ENCODE results near the gene PRIMPOL.
"Not testable (repeated sequence)": the region's sequence is repeated elsewhere in the genome, so short reads cannot be mapped to it uniquely, and the experiment has no call there.

PRIMPOL gene

GRCh38 chr4:184712322-184712721 is 62.8 kb downstream of the PRIMPOL start:
- DNase-seq (ENCODE audit: low spot score): no peak

GRCh38 chr4:184713887-184714286 is 64.3 kb downstream of the PRIMPOL start:
- no peak for DNase-seq (ENCODE audit: low spot score)

DNA sequence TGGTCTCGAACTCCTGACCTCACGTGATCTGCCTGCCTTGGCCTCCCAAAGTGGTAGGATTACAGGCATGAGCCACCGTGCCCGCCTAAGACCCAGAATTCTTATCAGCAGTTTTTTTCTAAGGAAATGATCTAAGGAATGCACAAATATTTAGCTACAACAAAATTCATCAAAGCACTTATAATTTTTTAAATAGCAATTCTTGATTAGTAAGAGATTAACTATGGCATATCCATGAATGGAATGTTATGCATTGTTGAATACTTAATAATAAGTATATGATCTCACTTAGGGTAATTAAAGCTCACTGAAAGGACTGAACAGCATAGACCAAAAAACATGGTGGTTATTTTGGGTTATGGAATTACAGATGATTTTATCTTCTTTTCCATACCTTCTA is 66.0 kb downstream of the PRIMPOL start:
- DNase-seq (ENCODE audit: low spot score): no peak

DNA sequence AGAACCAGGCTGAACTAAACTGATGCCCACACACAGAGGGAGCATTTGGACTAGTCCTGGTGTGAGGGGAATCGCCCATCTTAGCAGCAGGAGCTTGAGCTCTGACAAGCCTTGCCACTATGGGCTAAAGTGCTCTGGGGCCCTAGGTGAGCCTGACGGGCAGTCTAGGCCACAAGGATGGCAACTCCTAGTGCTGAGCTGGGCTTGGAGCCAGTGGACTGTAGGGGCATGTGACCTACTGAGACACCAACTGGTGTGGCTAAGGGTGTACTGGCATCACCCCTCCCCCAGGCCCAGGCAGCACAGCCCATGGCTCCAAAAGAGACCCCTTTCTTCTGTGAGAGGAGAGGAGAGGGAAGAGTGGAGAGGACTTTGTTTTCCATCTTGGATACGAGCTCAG is 69.9 kb downstream of the PRIMPOL start:
- no peak for DNase-seq (ENCODE audit: low spot score)

GRCh38 chr4:184721254-184721653 is 71.7 kb downstream of the PRIMPOL start:
- no peak for DNase-seq (ENCODE audit: low spot score)

- DNase-seq (ENCODE audit: low spot score): no peak
Observed at GRCh38 chr4:184722798-184723197, 73.3 kb downstream of the PRIMPOL start.

GRCh38 chr4:184727430-184727829 is 77.9 kb downstream of the PRIMPOL start:
- no peak for DNase-seq (ENCODE audit: low spot score)

GRCh38 chr4:184728858-184729257 is 79.3 kb downstream of the PRIMPOL start:
- DNase-seq (ENCODE audit: low spot score): no peak

GRCh38 chr4:184729946-184730345 is 80.4 kb downstream of the PRIMPOL start:
- DNase-seq (ENCODE audit: low spot score): no peak

DNA sequence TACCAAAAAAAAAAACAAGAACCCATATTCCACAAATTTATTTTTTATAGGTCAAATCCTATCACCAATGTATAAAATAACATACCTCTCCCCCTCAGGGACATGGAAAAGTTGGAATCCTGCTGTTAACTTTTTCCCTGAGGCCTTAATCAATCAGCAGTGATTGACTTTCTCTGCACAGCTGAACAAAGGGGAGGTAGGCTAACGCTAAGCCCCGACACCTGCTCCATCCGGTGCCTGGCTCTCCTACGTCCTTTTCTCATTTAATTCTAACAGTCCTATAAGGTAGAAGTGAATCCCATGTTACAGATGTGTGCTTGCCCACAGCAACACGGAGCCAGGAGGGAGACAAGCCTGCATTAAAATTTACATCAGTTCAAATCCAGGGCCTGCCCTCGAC is 81.5 kb downstream of the PRIMPOL start:
- no peak for DNase-seq (ENCODE audit: low spot score)

DNA sequence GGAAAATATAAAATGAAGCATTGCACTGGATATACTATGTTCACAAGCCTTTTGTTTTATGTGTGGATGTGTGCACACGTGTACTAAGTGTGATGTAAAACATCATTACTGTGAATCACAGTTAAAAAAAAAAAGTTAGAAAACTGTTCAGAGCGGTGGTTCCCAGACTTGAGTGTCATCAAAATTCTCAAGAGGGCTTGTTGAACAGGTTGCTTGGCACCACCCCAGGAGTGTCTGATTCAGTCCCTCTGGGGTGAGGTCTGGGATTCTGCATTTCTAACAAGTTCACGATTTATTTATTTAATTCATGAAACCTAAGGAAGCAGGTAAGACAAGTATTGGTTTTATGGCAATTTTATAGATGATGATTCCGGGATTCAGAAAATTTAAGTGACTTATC is 82.6 kb downstream of the PRIMPOL start:
- no peak for DNase-seq (ENCODE audit: low spot score)

- peak; percentile 77 for DNase-seq (ENCODE audit: low spot score)
Observed at GRCh38 chr4:184733654-184734524, 84.4 kb downstream of the PRIMPOL start, which contains the start of gene CENPU. Gene CENPU, minus strand, starts transcription at chr4:184734096. Its CDS starts 34 bp downstream, at chr4:184734062.

GRCh38 chr4:184734758-184735157 is 85.2 kb downstream of the PRIMPOL start:
- no peak for DNase-seq (ENCODE audit: low spot score)

DNA sequence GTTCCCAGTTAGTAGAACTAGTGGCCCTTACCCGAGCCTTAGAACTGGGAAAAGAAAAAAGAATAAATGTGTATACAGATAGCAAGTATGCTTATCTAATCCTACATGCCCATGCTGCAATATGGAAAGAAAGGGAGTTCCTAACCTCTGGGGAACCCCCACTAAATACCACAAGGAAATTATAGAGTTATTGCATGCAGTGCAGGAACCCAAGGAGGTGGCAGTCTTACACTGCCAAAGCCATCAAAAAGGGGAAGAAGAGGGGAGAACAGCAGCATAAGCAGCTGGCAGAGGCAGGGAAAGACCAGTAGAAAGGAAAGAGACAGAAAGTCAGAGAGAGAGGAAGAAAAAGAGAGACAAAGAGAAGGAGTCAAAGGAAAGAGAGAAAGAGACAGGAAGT is 90.0 kb downstream of the PRIMPOL start:
- not testable (repeated sequence) for DNase-seq (ENCODE audit: low spot score)

DNA sequence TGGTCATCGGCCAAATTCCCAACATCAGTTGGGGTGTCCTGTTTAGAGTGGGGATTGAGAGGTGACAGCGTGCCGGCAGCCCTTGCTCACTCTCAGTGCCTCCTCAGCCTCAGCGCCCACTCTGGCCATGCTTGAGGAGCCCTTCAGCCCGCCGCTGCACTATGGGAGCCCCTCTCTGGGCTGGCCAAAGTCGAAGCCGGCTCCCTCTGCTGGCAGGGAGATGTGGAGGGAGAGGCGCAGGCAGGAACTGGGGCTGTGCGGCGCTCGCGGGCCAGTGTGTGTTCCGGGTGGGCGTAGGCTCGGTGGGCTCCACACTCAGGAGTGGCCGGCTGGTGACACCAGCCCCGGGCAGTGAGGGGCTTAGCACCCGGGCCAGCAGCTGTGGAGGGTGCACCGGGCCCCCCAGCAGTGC is 91.4 kb downstream of the PRIMPOL start:
- no peak for DNase-seq (ENCODE audit: low spot score)

- not testable (repeated sequence) for DNase-seq (ENCODE audit: low spot score)
Observed at GRCh38 chr4:184741651-184742050, 92.1 kb downstream of the PRIMPOL start.

DNA sequence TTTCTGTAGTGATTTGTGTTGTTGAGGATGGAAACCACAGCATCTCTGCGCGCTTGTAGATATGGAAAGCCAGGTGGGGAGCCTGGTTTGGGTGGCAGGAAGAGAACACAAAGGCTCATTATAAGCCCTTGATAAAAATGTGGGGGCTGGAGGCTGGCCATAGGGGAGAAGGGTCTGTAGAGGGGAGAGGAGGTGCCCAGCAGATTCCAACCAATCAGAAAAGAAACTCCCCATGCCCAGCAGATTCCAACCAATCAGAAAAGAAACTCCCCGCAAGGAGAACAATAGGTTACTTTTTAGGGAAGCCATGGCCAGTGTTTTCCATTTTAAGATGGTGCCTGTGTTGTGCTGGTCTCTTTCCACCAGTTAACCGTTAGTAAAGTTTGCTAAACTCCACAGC is 94.1 kb downstream of the PRIMPOL start:
- no peak for DNase-seq (ENCODE audit: low spot score)

DNA sequence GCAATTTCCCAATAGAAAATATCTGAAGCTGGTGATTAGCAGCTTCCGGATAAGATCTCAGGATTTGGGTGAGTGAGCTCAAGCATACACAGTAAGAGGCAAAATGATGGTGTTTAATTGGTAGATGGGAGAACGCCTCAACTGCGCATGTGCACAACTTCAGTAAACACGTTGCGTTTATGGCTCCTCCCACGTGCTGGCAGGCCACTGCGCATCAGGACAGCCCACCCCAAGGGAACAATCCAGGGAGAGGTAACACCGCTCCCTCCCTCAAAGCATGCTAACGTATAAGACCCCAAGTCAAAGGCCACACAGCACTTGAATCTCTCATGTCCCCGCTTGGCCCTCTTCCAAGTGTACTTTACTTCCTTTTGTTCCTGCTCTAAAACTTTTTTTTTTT is 94.7 kb downstream of the PRIMPOL start:
- no peak for DNase-seq (ENCODE audit: low spot score)

Measured in HuH-7.5 (cell line).